ENCODE results near the gene ADARB2. TPM values are rescaled to one million over a fixed set of nuclear protein-coding genes. Genes with fewer than 3 reads are reported as not detected.

ADARB2 gene
- total RNA-seq, 1 experiment from 2014 or later: not detected

DNA sequence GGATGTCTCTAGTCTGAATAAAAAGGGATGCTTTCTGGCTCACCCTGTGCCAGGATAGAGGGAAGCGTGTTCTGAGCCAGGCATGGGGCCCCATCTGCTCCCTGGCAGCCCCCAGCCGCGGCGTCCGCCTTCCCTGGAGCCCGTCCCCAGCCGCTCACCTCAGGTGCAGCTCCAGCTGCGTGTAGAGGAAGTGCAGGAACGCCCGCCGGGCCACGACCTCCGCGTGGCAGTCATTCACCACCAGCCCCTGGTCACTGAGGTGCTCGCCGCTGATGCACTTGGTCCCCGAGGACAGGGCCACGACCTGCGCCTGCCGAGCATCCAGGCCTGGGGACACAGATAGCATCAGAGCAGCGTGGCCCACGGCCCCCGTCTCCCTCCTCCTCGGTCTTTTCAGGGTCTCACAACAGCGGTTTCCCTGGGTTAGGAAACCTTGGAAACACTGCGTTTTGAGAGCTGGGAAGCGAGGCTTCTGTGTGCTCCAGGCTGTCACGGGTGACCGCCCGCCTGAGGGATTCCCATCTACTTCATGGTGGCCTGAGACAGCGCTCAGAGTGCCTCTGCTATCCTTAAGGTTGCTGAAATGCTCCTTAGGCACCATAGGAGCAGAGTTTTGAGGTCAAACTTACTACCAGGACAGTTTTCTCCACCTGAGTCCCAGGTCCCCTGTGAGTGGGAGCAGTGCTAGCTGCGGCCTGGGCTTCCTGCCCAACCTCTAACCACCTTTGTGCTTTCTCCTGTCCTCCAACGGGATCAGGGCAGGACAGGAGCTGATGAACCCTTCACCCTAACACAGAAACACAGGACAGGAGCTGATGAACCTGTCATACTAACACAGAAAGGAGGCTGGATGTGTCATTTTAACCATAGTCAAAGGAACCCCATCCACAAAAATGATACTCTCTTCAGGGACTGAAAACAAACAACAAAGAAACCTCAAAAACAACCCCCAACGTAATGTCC, 495.1 kb downstream of the ADARB2 start:
- no peak overlapping the region for H3K4me3 Mint-ChIP-seq (ENCODE audit: low read depth, unreplicated experiment)
- no TSS peak for BruUV-seq (replicated peaks)
- DNase-seq: no peak
- H3K27ac Mint-ChIP-seq (ENCODE audit: unreplicated experiment): no peak overlapping the region
- CTCF ChIA-PET: no interaction called here
- TF ChIP-seq, protein P1, sequence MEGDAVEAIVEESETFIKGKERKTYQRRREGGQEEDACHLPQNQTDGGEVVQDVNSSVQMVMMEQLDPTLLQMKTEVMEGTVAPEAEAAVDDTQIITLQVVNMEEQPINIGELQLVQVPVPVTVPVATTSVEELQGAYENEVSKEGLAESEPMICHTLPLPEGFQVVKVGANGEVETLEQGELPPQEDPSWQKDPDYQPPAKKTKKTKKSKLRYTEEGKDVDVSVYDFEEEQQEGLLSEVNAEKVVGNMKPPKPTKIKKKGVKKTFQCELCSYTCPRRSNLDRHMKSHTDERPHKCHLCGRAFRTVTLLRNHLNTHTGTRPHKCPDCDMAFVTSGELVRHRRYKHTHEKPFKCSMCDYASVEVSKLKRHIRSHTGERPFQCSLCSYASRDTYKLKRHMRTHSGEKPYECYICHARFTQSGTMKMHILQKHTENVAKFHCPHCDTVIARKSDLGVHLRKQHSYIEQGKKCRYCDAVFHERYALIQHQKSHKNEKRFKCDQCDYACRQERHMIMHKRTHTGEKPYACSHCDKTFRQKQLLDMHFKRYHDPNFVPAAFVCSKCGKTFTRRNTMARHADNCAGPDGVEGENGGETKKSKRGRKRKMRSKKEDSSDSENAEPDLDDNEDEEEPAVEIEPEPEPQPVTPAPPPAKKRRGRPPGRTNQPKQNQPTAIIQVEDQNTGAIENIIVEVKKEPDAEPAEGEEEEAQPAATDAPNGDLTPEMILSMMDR (IDR thresholded peaks at IDR 0.05; ENCODE audit: unreplicated experiment): no peak
- H3K36me3 Mint-ChIP-seq (ENCODE audit: insufficient read depth, unreplicated experiment): no peaks in the 10 kb centered on the region
- peaks cover 38% of the 10 kb centered on the region for H3K27me3 Mint-ChIP-seq (ENCODE audit: unreplicated experiment)
- intact Hi-C loops (cut with micrococcal nuclease; ENCODE audit: unreplicated experiment): no loop called here
- no peaks in the 10 kb centered on the region for H3K9me3 Mint-ChIP-seq (ENCODE audit: low read depth, unreplicated experiment)
- H3K4me1 Mint-ChIP-seq (ENCODE audit: low read depth, unreplicated experiment): no peaks in the 10 kb centered on the region

DNA sequence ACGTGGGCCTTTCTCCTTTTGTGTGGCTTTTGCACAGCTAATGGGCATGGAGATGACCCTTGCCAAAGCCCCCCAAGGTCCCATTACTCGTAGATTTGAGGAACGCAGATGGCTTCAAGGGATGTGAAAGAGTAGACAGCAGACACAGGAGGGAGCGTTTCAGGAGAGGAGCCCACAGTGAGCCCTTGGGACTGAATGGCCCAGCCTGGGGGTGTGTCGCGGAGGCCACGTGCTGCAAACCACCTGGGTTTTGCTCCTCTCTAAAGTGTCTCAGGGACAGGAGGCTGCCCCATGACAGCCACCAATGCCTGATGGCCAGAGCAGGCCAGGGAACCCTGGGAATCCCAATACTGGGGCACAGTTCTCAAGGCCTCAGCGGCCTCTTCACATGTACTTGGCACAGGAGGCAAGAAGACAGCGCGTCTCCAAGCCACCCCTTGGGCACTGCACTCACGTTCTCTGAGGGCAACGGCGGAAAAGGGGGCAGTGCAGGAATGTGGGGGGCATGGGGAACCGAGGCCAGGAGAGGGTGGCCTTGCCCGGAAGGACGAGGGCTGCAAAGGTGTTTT, 495.9 kb downstream of the ADARB2 start:
- Mint-ChIP-seq H3K27me3 (ENCODE audit: unreplicated experiment) (peaks cover 38% of the 10 kb centered on the region), H3K36me3 (ENCODE audit: insufficient read depth, unreplicated experiment) (no peaks in the 10 kb centered on the region), H3K27ac (ENCODE audit: unreplicated experiment) (no peak overlapping the region), H3K9me3 (ENCODE audit: low read depth, unreplicated experiment) (no peaks in the 10 kb centered on the region), H3K4me3 (ENCODE audit: low read depth, unreplicated experiment) (no peak overlapping the region), H3K4me1 (ENCODE audit: low read depth, unreplicated experiment) (no peaks in the 10 kb centered on the region)
- BruUV-seq (replicated peaks): no TSS peak
- intact Hi-C loops (cut with micrococcal nuclease; ENCODE audit: unreplicated experiment): no loop called here
- CTCF ChIA-PET: no interaction called here
- no peak for DNase-seq
- TF ChIP-seq, protein P1 (IDR thresholded peaks at IDR 0.05; ENCODE audit: unreplicated experiment): no peak

DNA sequence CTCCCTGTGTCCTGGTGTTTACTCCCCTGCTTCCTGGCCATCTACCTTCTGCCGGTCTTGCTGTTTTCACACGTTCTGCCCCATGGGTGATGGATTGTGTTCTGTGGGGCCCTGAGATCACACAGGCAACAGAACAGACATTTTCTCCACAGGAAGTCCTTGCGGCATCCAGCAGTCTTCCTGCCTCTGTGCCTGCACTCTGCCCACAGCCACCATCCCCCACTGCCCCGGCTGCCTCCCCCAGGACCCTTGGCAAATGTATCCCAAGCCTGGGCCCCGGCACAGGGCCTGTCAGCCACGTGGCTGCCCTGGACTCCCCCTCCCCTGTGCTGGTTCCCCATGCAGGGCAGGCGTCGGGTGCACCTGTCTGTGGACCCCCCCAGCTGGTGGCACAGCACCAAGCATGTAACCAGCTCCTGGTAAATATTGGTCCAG, 497.0 kb downstream of the ADARB2 start:
- Mint-ChIP-seq H3K36me3 (ENCODE audit: insufficient read depth, unreplicated experiment) (no peaks in the 10 kb centered on the region), H3K9me3 (ENCODE audit: low read depth, unreplicated experiment) (no peaks in the 10 kb centered on the region), H3K27ac (ENCODE audit: unreplicated experiment) (no peak overlapping the region), H3K4me3 (ENCODE audit: low read depth, unreplicated experiment) (no peak overlapping the region), H3K27me3 (ENCODE audit: unreplicated experiment) (peaks cover 38% of the 10 kb centered on the region), H3K4me1 (ENCODE audit: low read depth, unreplicated experiment) (no peaks in the 10 kb centered on the region)
- no peak for DNase-seq
- CTCF ChIA-PET: no interaction called here
- no TSS peak for BruUV-seq (replicated peaks)
- TF ChIP-seq, protein P1 (IDR thresholded peaks at IDR 0.05; ENCODE audit: unreplicated experiment): no peak
- intact Hi-C loops (cut with micrococcal nuclease; ENCODE audit: unreplicated experiment): no loop called here

DNA sequence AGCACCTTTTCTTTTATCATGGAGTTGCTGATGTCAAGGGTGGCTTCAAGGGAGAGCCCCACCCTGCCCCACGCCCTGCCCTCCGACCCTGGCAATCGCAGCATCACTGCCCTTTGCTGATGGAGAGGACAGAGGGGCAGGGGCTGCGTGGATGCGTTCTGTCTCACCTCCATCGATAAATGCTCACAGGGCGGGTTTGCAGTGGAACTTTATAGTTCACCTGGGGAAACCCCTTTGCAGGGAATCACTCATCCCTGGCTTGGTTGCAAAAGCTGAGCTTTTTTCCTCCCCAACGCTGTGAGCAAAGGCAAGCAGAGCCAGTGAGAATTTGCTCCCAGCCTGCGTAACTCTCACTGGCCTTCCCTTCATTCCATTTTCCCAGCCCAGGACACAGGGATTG, 504.3 kb downstream of the ADARB2 start:
- Mint-ChIP-seq H3K27me3 (ENCODE audit: unreplicated experiment) (peaks cover 23% of the 10 kb centered on the region), H3K27ac (ENCODE audit: unreplicated experiment) (no peak overlapping the region), H3K36me3 (ENCODE audit: insufficient read depth, unreplicated experiment) (no peaks in the 10 kb centered on the region), H3K9me3 (ENCODE audit: low read depth, unreplicated experiment) (no peaks in the 10 kb centered on the region), H3K4me1 (ENCODE audit: low read depth, unreplicated experiment) (no peaks in the 10 kb centered on the region), H3K4me3 (ENCODE audit: low read depth, unreplicated experiment) (no peak overlapping the region)
- no peak for DNase-seq
- CTCF ChIA-PET: no interaction called here
- BruUV-seq (replicated peaks): no TSS peak
- intact Hi-C loops (cut with micrococcal nuclease; ENCODE audit: unreplicated experiment): no loop called here
- TF ChIP-seq, protein P1 (IDR thresholded peaks at IDR 0.05; ENCODE audit: unreplicated experiment): no peak

Measured in Calu3 (cell line).